ENCODE results near the gene C16orf78.

Gene C16orf78

GRCh38 chr16:49398761-49399160 is 25.2 kb downstream of the C16orf78 start:
- no peak for DNase-seq

- DNase-seq, result no peak
These were observed 26.2 kb downstream of the C16orf78 start for GRCh38 chr16:49399594-49400364.

- DNase-seq, result no peak
These were observed 27.0 kb downstream of the C16orf78 start for GRCh38 chr16:49400611-49401010.

- no peak for DNase-seq
These were observed 31.5 kb downstream of the C16orf78 start for GRCh38 chr16:49405123-49405522.

- DNase-seq, result no peak
These were observed 31.9 kb downstream of the C16orf78 start for GRCh38 chr16:49405530-49405929.

GRCh38 chr16:49407873-49408550 is 34.4 kb downstream of the C16orf78 start:
- peak; percentile 36 for DNase-seq

- DNase-seq, result no peak
These were observed 35.5 kb downstream of the C16orf78 start for GRCh38 chr16:49409121-49409520.

GRCh38 chr16:49410226-49410625 is 36.6 kb downstream of the C16orf78 start:
- DNase-seq, result no peak

GRCh38 chr16:49411121-49411970 is 37.7 kb downstream of the C16orf78 start:
- DNase-seq, result no peak

- no peak for DNase-seq
These were observed 41.1 kb downstream of the C16orf78 start for GRCh38 chr16:49414671-49415070.

GRCh38 chr16:49415083-49415482 is 41.5 kb downstream of the C16orf78 start:
- DNase-seq, result no peak

GRCh38 chr16:49416001-49416675 is 42.5 kb downstream of the C16orf78 start:
- no peak for DNase-seq

GRCh38 chr16:49417354-49417753 is 43.8 kb downstream of the C16orf78 start:
- no peak for DNase-seq

GRCh38 chr16:49419006-49419405 is 45.4 kb downstream of the C16orf78 start:
- no peak for DNase-seq

GRCh38 chr16:49419862-49420261 is 46.3 kb downstream of the C16orf78 start:
- no peak for DNase-seq

- DNase-seq, result no peak
These were observed 49.3 kb downstream of the C16orf78 start for GRCh38 chr16:49422896-49423295.

GRCh38 chr16:49424961-49425360 is 51.4 kb downstream of the C16orf78 start:
- DNase-seq, result no peak

- DNase-seq, result no peak
These were observed 54.2 kb downstream of the C16orf78 start for GRCh38 chr16:49427771-49428170.

- no peak for DNase-seq
These were observed 55.2 kb downstream of the C16orf78 start for GRCh38 chr16:49428808-49429207.

GRCh38 chr16:49431040-49431439 is 57.4 kb downstream of the C16orf78 start:
- no peak for DNase-seq

- DNase-seq, result no peak
These were observed 58.1 kb downstream of the C16orf78 start for GRCh38 chr16:49431591-49432290.

GRCh38 chr16:49434733-49435132 is 61.1 kb downstream of the C16orf78 start:
- no peak for DNase-seq
